Globus pallidus (tissue), 1 donor: ENCODE data around the gene PCDHGB6.
"Not testable (repeated sequence)": the region's sequence is repeated elsewhere in the genome, so short reads cannot be mapped to it uniquely, and the experiment has no call there.

ENCODE experiments used
- DNase-seq: peaks from one replicate; pipeline ENCODE4 v3.0.0-alpha.2; 2015; ENCODE audit warnings: low spot score

The PCDHGB6 gene

GRCh38 chr5:141388661-141389060 lies 19.2 kb upstream of the PCDHGB6 start:
- no peak for DNase-seq

GRCh38 chr5:141389153-141390042 lies 18.4 kb upstream of the PCDHGB6 start:
- no peak for DNase-seq

GRCh38 chr5:141392429-141393198 lies 15.2 kb upstream of the PCDHGB6 start, which contains the start of gene PCDHGA8:
PCDHGA8 (plus strand) TSS chr5:141392633; CDS start chr5:141392814, 181 bp downstream.
- DNase-seq: no peak

GRCh38 chr5:141393267-141393666 lies 14.6 kb upstream of the PCDHGB6 start:
- DNase-seq: no peak

DNA sequence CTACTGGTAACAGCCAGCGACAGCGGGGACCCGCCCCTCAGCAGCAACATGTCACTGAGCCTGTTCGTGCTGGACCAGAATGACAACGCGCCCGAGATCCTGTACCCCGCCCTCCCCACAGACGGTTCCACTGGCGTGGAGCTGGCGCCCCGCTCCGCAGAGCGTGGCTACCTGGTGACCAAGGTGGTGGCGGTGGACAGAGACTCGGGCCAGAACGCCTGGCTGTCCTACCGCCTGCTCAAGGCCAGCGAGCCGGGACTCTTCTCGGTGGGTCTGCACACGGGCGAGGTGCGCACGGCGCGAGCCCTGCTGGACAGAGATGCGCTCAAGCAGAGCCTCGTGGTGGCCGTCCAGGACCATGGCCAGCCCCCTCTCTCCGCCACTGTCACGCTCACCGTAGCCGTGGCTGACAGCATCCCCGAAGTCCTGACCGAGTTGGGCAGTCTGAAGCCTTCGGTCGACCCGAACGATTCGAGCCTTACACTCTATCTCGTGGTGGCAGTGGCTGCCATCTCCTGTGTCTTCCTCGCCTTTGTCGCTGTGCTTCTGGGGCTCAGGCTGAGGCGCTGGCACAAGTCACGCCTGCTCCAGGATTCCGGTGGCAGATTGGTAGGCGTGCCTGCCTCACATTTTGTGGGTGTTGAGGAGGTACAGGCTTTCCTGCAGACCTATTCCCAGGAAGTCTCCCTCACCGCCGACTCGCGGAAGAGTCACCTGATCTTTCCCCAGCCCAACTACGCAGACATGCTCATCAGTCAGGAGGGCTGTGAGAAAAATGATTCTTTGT lies 13.2 kb upstream of the PCDHGB6 start:
- DNase-seq: not testable (repeated sequence)

GRCh38 chr5:141397756-141398551 lies 9.9 kb upstream of the PCDHGB6 start, which contains the start of gene PCDHGB5:
PCDHGB5 (plus strand) TSS chr5:141397947; CDS start chr5:141398128, 181 bp downstream.
- DNase-seq: not testable (repeated sequence)

GRCh38 chr5:141398608-141399007 lies 9.2 kb upstream of the PCDHGB6 start:
- DNase-seq: no peak

GRCh38 chr5:141399555-141400258 lies 8.1 kb upstream of the PCDHGB6 start:
- DNase-seq: no peak

- peak; percentile 21 for DNase-seq
Observed at GRCh38 chr5:141402553-141403243, 5.1 kb upstream of the PCDHGB6 start, which contains the start of gene PCDHGA9. PCDHGA9 (plus strand) TSS chr5:141402778; CDS start chr5:141402953, 175 bp downstream.

GRCh38 chr5:141403387-141403786 lies 4.4 kb upstream of the PCDHGB6 start:
- DNase-seq: no peak

- DNase-seq: no peak
Observed at GRCh38 chr5:141409598-141410306, 1.9 kb downstream of the PCDHGB6 start.

GRCh38 chr5:141411575-141411974 lies 3.8 kb downstream of the PCDHGB6 start:
- DNase-seq: no peak

- DNase-seq: peak; percentile 17
Observed at GRCh38 chr5:141412854-141413539, 5.2 kb downstream of the PCDHGB6 start, which contains the start of gene PCDHGA10. PCDHGA10 (plus strand) TSS chr5:141412987; CDS start chr5:141413176, 189 bp downstream.

DNA sequence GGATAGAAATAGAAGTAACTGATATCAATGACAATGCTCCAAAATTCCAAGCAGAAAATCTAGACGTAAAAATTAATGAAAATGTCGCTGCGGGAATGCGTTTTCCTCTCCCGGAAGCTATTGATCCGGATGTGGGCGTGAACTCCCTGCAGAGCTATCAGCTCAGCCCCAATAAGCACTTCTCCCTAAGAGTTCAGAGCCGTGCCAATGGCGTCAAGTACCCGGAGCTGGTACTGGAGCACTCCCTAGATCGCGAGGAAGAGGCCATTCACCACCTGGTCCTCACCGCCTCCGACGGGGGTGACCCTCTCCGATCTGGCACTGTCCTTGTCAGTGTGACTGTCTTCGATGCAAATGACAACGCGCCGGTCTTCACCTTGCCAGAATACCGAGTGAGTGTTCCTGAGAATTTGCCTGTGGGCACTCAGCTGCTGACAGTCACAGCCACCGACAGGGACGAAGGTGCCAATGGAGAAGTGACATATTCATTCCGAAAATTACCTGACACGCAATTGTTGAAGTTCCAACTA lies 5.8 kb downstream of the PCDHGB6 start:
- no peak for DNase-seq

DNA sequence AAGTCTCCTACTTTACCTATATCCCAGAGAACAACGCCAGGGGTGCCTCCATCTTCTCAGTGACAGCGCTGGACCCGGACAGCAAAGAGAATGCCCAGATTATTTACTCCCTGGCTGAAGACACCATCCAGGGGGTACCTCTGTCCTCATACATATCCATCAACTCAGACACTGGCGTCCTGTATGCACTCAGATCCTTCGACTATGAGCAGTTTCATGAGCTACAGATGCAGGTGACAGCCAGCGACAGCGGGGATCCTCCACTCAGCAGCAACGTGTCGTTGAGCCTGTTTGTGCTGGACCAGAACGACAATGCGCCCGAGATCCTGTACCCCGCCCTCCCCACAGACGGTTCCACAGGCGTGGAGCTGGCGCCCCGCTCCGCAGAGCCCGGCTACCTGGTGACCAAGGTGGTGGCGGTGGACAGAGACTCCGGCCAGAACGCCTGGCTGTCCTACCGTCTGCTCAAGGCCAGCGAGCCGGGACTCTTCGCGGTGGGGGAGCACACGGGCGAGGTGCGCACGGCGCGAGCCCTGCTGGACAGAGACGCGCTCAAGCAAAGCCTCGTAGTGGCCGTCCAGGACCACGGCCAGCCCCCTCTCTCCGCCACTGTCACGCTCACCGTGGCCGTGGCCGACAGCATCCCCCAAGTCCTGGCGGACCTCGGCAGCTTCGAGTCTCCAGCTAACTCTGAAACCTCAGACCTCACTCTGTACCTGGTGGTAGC lies 6.9 kb downstream of the PCDHGB6 start:
- DNase-seq: not testable (repeated sequence)

- not testable (repeated sequence) for DNase-seq
Observed at GRCh38 chr5:141415275-141415618, 7.4 kb downstream of the PCDHGB6 start.

GRCh38 chr5:141417494-141418172 lies 9.8 kb downstream of the PCDHGB6 start, which contains the start of gene PCDHGB7:
PCDHGB7 (plus strand) TSS chr5:141417677; CDS start chr5:141417860, 183 bp downstream.
- peak; percentile 41 for DNase-seq
